Nephron (organoid): ENCODE results near the gene SPZ1.
"Not testable (repeated sequence)": the region's sequence is repeated elsewhere in the genome, so short reads cannot be mapped to it uniquely, and the experiment has no call there.

Experiments
- H3K27ac Mint-ChIP-seq, 3 experiments: 2 replicates each; pipeline ENCODE4 v1.8.0; 2020; ENCODE audit warnings: mixed read lengths in 3 of 3, mild to moderate bottlenecking in 2 of 3, moderate library complexity in 1 of 3
- H3K27me3 Mint-ChIP-seq: 2 replicates; pipeline ENCODE4 v1.8.0; 2021; ENCODE audit warnings: low read depth, mild to moderate bottlenecking, moderate library complexity, mixed read lengths
- H3K36me3 Mint-ChIP-seq: 2 replicates; pipeline ENCODE4 v1.8.0; 2020; ENCODE audit warnings: low read depth, mixed read lengths
- H3K4me1 Mint-ChIP-seq: 2 replicates; pipeline ENCODE4 v1.8.0; 2020; ENCODE audit warnings: mixed read lengths
- H3K4me3 Mint-ChIP-seq, 3 experiments: 2 replicates each; pipeline ENCODE4 v1.8.0; 2020; ENCODE audit warnings: mild to moderate bottlenecking in 3 of 3, mixed read lengths in 3 of 3, moderate library complexity in 2 of 3
- H3K9me3 Mint-ChIP-seq: 2 replicates; pipeline ENCODE4 v1.8.0; 2020; ENCODE audit warnings: mixed read lengths
- TF ChIP-seq, protein P1 (sequence below), 3 experiments: fragments of 200-600 bp; sonication (generic); IDR thresholded peaks; one replicate each; pipeline ENCODE4 v1.5.0; 2021; ENCODE audit warnings: antibody characterized with exemption in 3 of 3; ENCODE audit not compliant: unreplicated experiment in 3 of 3

SPZ1 gene

DNA sequence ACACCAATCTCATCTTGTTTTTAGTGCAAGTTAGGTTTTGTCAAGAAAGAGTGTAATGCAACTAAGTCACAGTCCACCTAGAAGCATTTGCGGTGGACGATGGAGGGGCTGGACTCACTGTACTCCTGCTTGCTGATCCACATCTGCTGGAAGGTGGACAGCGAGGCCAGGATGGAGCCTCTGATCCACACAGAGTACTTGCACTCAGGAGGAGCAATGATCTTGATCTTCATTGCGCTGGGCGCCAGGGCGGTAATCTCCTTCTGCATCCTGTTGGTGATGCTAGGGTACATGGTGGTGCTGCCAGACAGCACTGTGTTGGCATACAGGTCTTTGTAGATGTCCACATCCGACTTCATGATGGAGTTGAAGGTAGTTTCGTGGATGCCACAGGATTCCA lies 20.2 kb upstream of the SPZ1 start:
- Mint-ChIP-seq H3K27ac (no peak overlapping the region), H3K36me3 (no peaks in the 10 kb centered on the region), H3K4me3 (no peak overlapping the region), H3K4me1 (no peaks in the 10 kb centered on the region), H3K27me3 (peaks cover 11% of the 10 kb centered on the region), H3K9me3 (no peaks in the 10 kb centered on the region)
- TF ChIP-seq, protein P1, sequence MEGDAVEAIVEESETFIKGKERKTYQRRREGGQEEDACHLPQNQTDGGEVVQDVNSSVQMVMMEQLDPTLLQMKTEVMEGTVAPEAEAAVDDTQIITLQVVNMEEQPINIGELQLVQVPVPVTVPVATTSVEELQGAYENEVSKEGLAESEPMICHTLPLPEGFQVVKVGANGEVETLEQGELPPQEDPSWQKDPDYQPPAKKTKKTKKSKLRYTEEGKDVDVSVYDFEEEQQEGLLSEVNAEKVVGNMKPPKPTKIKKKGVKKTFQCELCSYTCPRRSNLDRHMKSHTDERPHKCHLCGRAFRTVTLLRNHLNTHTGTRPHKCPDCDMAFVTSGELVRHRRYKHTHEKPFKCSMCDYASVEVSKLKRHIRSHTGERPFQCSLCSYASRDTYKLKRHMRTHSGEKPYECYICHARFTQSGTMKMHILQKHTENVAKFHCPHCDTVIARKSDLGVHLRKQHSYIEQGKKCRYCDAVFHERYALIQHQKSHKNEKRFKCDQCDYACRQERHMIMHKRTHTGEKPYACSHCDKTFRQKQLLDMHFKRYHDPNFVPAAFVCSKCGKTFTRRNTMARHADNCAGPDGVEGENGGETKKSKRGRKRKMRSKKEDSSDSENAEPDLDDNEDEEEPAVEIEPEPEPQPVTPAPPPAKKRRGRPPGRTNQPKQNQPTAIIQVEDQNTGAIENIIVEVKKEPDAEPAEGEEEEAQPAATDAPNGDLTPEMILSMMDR (IDR thresholded peaks at IDR 0.05; ENCODE audit: unreplicated experiment in 3 of 3): no peak

DNA sequence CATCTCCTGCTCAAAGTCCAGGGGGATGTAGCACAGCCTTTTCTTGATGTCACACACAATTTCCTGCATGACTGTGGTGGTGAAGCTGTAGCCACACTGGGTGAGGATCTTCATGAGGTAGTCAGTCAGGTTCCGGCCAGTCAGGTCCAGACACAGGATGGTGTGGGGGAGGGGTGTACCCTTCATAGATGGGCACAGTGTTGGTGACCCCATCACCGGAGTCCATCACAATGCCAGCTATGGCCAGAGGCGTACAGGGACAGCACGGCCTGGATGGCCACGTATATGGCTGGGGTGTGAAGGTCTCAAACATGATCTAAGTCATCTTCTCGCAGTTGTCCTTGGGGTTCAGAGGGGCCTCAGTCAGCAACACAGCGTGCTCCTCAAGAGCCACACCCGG lies 19.7 kb upstream of the SPZ1 start:
- no peak overlapping the region for H3K4me3 Mint-ChIP-seq
- TF ChIP-seq, protein P1 (IDR thresholded peaks at IDR 0.05; ENCODE audit: unreplicated experiment in 3 of 3): no peak
- H3K36me3 Mint-ChIP-seq: no peaks in the 10 kb centered on the region
- peaks cover 7% of the 10 kb centered on the region for H3K27me3 Mint-ChIP-seq
- no peaks in the 10 kb centered on the region for H3K4me1 Mint-ChIP-seq
- H3K27ac Mint-ChIP-seq: no peak overlapping the region
- no peaks in the 10 kb centered on the region for H3K9me3 Mint-ChIP-seq

DNA sequence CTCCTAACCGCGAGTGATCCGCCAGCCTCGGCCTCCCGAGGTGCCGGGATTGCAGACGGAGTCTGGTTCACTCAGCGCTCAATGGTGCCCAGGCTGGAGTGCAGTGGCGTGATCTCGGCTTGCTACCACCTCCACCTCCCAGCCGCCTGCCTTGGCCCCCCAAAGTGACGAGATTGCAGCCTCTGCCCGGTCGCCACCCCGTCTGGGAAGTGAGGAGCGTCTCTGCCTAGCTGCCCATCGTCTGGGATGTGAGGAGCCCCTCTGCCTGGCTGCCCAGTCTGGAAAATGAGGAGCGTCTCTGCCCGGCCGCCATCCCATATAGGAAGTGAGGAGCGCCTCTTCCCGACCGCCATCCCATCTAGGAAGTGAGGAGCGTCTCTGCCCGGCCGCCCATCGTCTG lies 19.0 kb upstream of the SPZ1 start:
- H3K27me3 Mint-ChIP-seq, H3K27ac Mint-ChIP-seq, H3K4me3 Mint-ChIP-seq, H3K9me3 Mint-ChIP-seq, H3K36me3 Mint-ChIP-seq, H3K4me1 Mint-ChIP-seq: not testable (repeated sequence)

DNA sequence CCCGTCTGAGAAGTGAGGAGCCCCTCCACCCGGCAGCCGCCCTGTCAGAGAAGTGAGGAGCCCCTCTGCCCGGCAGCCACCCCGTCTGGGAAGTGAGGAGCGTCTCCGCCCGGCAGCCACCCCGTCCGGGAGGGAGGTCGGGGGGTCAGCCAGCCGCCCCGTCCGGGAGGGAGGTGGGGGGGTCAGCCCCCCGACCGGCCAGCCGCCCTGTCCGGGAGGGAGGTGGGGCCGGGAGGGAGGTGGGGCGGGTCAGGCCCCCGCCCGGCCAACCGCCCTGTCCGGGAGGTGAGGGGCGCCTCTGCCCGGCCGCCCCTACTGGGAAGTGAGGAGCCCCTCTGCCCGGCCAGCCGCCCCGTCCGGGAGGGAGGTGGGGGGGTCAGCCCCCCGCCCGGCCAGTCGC lies 18.5 kb upstream of the SPZ1 start:
- H3K36me3 Mint-ChIP-seq, H3K4me3 Mint-ChIP-seq, H3K9me3 Mint-ChIP-seq: not testable (repeated sequence)

DNA sequence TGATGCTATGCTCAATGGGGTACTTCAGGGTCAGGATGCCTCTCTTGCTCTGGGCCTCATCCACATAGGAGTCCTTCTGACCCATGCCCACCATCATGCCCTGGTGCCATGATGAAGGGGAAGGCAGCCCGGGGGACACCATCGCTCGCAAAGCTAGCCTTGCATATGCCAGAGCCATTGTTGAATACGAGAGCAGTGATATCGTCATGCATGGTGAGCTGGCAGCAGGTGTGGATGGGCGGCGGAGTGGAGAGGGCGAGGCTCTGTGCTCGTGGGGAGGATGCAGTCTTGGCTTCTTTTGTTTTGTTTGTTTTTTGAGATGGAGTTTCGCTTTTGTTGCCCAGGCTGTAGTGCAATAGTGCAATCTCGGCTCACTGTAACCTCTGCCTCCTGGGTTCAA lies 17.2 kb upstream of the SPZ1 start:
- peaks cover 7% of the 10 kb centered on the region for H3K27me3 Mint-ChIP-seq
- no peak overlapping the region for H3K4me3 Mint-ChIP-seq
- TF ChIP-seq, protein P1 (IDR thresholded peaks at IDR 0.05; ENCODE audit: unreplicated experiment in 3 of 3): no peak
- H3K36me3 Mint-ChIP-seq: no peaks in the 10 kb centered on the region
- H3K27ac Mint-ChIP-seq: no peak overlapping the region
- no peaks in the 10 kb centered on the region for H3K9me3 Mint-ChIP-seq
- no peaks in the 10 kb centered on the region for H3K4me1 Mint-ChIP-seq

More for the DNA sequence above, 18.5 kb upstream of the SPZ1 start:
- not testable (repeated sequence) for H3K27me3 Mint-ChIP-seq, H3K4me1 Mint-ChIP-seq, H3K27ac Mint-ChIP-seq

DNA sequence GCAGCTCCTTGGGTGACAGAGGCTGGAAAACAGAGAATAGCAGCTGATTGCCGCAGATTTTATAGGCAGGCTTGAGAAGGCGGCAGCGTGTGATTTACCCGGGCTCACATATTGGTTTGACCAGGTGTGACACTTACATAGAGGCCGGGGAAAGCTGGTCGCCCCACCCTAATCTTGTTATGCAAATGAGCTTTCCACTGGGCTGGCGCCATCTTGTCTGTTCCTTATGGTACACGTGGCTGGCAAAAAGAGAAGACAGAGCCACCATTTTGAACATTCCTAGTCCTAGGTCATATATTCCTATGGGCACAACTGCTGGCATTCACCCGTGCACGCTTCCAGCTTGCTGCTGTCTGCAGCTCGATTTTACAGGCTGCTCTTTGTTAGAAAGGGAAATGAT lies 11.3 kb upstream of the SPZ1 start:
- Mint-ChIP-seq H3K9me3 (peaks cover 12% of the 10 kb centered on the region), H3K36me3 (no peaks in the 10 kb centered on the region), H3K27me3 (no peaks in the 10 kb centered on the region), H3K27ac (no peak overlapping the region), H3K4me3 (no peak overlapping the region), H3K4me1 (no peaks in the 10 kb centered on the region)
- TF ChIP-seq, protein P1 (IDR thresholded peaks at IDR 0.05; ENCODE audit: unreplicated experiment in 3 of 3): no peak

DNA sequence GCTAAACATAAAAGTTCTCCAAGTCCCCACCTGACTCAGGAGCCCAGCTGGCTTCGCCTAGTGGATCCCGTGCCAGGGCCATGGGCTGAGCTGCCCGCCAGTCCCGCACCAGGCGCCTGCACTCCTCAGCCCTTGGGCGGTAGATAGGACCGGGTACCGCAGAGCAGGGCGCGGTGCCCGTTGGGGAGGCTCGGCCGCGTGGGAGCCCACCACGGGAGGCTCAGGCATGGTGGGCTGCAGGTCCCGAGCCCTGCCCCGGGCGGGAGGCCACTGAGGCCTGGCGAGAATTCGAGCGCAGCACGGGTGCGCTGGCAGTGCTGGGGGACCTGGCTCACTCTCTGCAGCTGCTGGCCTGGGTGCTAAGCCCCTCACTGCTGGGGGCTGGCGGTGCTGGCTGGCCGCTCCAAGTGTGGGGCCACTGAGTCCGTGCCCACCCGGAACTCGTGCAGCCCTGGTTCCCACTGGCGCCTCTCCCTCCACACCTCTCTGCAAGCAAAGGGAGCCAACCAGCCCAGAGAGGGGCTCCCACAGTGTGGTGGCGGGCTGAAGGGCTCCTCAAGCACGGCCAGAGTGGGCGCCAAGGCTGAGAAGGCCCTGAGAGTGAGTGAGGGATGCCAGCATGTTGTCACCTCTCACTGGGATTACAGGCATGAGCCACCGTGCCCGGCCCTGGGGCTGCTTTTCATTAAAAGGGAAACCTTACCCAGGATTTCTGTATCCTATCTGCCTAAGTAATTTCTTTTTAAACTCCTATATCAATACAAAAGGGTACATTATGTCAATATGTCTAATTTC lies 9.7 kb upstream of the SPZ1 start:
- no peaks in the 10 kb centered on the region for H3K4me1 Mint-ChIP-seq
- no peak overlapping the region for H3K4me3 Mint-ChIP-seq
- H3K27me3 Mint-ChIP-seq: no peaks in the 10 kb centered on the region
- TF ChIP-seq, protein P1 (IDR thresholded peaks at IDR 0.05; ENCODE audit: unreplicated experiment in 3 of 3): no peak
- H3K36me3 Mint-ChIP-seq: peaks cover under 1% of the 10 kb centered on the region
- peaks cover 14% of the 10 kb centered on the region for H3K9me3 Mint-ChIP-seq
- H3K27ac Mint-ChIP-seq: no peak overlapping the region
